NCI-H146 (cell line): Measurements from ENCODE around the gene SMOC1.

ENCODE experiments used
- DNase-seq: peaks from one replicate; lab custom pipeline; 2025; lab: John Stamatoyannopoulos, UW

The SMOC1 gene

GRCh38 chr14:69879175-69880043 lies at the start of gene SMOC1:
SMOC1 (plus strand) TSS chr14:69879416; CDS start chr14:69879679, 263 bp downstream.
- DNase-seq: peak; percentile 86

GRCh38 chr14:69838881-69839416 lies 40.3 kb upstream of the SMOC1 start:
- DNase-seq: no peak

DNA sequence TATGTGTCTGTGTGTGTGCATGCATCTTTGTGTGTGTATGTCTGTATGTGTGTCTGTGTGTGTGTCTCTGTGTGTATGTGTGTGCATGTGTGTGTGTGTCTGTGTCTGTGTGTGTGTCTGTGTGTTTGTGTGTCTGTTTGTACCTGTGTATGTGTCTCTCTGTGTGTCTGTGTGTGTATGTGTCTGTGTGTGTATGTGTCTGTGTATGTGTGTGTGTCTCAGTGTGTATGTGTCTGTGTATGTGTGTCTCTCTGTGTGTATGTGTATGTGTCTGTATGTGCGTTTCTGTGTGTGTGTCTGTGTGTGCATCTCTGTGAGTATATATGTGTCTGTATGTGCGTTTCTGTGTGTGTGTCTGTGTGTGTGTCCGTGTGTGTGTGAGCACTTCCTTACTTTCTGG lies 39.6 kb upstream of the SMOC1 start:
- no peak for DNase-seq

DNA sequence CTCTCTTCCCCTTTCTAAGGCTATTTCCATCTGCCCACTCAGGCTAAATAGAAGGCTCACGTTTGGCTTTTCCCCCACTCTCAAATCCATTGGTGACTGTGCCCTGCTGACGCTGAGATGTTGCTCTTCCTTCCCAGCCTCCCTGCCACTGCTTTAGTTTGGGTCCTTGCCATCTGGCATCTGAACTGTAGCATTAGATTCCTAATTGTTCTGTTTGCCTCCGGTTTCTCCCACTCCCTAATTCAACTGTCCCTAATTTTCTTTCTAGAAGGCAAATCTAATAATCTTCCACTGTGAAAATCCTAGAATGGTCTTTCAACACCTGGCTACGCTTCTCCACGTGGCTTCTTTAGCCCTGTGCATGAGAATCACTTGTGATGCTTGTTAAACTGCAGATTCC lies 37.6 kb upstream of the SMOC1 start:
- DNase-seq: peak; percentile 42

GRCh38 chr14:69842686-69843420 lies 36.4 kb upstream of the SMOC1 start:
- DNase-seq: peak; percentile 95

DNA sequence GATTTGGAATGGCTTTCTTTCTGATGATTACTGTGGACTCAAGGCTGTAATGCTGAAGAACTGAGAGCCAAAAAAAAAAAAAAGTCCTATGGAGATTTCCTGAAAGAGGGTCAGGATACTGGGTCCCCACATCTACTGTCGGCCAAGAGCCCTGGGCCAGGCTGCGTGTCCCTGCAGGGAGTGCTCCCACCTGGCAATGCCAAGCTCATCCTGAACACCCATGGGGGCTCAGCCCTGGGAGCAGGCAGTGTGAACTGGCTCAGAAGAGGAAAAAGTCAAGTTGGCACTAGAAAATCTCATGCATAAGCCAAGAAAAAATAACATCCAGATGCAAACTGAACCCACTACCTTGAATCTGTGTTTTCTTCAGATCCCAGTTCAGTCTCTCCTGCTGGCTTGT lies 35.0 kb upstream of the SMOC1 start:
- DNase-seq: no peak

DNA sequence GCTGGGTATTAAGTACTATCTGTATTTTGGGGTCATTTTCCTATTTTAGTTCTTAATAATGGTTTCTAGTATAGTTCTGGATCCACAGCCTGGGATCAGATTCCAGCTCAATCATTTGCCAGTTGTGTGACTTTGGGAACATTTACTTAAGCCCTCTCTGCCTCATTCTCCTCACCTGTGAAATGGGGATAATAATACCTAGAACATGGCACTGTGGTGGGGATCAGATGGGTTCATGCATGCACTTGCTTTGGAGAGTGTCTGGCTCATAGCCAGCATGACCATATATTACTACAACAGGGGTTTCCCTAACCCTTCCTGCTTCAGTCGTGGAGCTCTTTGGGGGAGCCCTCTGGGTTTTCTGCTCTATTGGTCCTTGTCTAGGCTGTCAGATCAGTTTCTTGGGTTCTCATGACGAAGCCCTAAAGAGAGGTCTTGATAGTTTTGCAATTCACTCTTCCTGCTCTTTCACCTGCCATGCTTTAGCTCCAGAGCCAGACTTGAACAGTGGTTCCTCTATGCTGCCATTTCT lies 34.1 kb upstream of the SMOC1 start:
- no peak for DNase-seq

DNA sequence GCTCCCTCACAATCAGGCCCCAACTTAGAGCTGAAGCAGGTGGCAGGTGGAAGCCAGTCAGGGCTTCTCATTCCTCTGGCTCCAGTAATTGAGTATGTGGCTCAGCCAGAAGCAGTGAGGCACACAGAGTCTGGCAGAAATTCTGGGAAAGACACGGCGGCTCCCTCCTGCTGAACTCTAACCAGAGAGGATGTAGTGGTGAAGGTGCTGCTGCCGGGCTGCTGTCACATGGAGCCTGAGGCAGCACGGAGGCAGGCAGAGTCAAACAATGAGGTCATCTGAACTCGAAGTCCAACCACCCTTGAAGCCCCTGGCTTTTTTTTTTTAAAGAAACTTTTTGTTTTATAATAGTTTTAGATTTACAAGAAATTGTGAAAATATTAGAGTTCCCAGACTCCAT lies 33.4 kb upstream of the SMOC1 start:
- peak; percentile 26 for DNase-seq

GRCh38 chr14:69848156-69848555 lies 31.1 kb upstream of the SMOC1 start:
- DNase-seq: no peak

DNA sequence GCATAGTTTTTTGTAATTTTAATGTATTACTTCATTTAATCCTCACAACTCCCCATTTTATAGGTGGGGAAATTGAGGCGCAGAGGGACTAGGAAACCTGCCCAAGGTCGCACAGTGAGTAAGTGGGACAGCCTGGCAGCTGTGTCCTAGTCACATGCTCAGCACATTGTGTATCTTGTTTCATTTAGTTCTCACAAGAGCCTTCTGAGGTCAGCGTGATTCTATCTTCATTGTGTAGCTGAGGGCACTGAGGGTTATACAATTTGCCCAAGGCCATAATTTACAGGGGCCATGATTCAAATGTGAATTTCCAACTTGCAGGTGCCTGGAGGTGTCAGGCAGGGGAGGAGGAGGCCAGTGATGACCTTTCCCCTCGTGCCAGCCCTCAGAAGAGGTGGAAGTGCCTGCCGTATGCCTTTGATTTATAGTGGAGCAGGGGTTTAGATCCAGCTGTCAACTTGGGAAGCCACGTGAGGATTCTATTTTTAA lies 30.3 kb upstream of the SMOC1 start:
- peak; percentile 88 for DNase-seq

- no peak for DNase-seq
Observed at GRCh38 chr14:69850086-69850735, 29.0 kb upstream of the SMOC1 start.

DNA sequence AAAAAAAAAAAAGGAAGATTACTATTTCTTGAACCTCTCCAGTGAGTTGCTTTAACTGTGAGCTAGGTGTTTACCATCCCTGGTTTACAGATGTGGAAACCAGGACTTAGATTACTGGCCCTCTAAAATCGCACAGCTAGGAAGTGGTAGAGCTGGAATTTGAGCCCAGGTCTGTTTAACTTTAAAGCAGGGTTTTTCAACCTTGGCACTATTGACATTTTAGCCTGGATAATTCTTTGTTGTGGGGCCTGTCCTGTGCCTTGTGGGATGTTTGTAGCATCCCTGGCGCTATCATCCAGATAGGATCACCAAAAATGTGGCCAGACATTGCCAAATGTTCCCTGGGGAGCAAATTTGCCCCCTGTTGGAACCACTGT lies 28.5 kb upstream of the SMOC1 start:
- no peak for DNase-seq

DNA sequence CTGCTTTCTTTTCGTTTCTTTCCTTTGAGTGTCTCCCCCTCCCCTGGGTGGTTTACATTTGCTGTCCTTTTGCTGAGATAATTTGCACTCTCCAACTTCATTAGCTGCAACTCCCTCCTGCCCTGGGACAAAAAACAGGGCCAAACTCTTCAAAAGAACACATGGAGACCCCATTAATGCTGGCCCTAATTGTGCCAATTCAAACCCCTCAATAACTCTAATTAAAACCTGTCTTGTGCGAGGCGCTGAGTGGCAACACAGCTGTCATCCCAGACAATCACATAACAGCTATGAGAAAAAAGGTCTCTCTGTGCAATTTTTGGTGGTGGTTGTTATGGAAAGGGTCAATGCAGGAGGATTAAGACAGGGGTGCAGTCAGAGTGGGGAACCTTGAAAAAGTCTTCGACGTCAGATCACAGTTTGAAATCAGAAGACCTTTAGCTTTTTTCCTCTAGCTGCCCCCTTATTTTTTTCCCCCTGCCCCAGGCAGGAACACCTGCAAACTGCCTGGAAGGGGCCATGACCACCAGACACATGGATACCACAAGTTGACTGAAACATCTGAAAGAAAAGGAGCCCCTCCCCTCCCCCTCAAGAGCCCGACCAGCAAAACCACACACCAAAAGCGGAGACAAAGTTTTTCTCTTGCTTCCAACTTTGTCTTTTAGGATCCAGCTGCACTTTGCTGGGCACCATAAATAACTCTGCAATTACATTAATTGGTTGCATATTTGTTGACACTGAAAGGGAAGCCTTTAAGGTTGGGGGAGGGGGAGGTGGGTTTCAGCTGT lies 26.5 kb upstream of the SMOC1 start:
- peak; percentile 15 for DNase-seq

DNA sequence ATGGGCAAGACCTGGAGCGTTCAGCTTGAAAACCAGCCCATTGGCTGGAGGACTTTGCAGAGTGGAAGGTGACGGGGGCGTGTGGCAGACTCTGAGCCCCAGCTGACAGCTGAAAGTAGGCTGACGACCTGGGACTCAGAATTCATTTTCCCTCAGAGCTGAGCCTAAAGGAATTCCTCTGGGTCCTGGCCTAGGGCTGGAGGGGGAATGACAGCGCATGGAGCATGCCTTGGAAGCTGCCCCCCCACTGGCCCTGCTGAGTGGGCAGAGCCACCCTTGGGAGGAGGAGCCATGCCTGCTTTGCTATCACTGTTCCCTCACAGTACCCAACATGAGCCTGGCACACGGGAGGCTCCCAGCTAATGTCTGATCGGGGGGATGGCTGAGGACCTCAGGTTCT lies 25.4 kb upstream of the SMOC1 start:
- no peak for DNase-seq

- no peak for DNase-seq
Observed at GRCh38 chr14:69854598-69854997, 24.6 kb upstream of the SMOC1 start.

- DNase-seq: no peak
Observed at GRCh38 chr14:69855180-69855832, 23.9 kb upstream of the SMOC1 start.

- DNase-seq: no peak
Observed at GRCh38 chr14:69858801-69859200, 20.4 kb upstream of the SMOC1 start.

- no peak for DNase-seq
Observed at GRCh38 chr14:69859591-69859990, 19.6 kb upstream of the SMOC1 start.

DNA sequence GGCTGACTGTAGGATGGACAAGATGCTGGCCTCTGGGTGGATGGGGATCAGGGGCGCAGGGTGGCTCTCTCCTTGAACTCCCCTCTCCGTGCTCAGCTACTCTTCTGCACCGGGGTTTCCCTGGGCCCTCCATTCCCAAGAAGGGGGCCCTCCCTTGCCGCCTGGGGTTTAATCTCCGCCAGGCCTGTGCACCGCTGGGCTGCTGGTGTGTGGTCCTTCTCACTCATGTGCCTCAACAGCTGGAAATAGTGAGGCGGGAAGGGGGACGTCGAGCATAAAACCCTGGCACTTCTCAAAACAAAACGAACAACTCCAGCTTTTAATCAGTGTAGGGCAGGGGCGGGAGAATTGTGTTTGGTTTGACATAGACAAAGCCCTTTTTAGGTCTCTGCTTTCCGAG lies 19.0 kb upstream of the SMOC1 start:
- no peak for DNase-seq

GRCh38 chr14:69861025-69861569 lies 18.1 kb upstream of the SMOC1 start:
- DNase-seq: no peak
